GM11168 (cell line): ENCODE measurements around the gene MALRD1.

Source experiments
- in situ Hi-C: fragments of 300-500 bp; cut with MboI; formaldehyde crosslinking; loops from one replicate; pipeline ENCODE4 v1.12.0; 2022; ENCODE audit warnings: low sequenced_read_pairs; ENCODE audit not compliant: unreplicated experiment

MALRD1 gene

GRCh38 chr10:19048489-19048888, at the start of gene MALRD1:
MALRD1 (plus strand) TSS chr10:19048801; CDS start chr10:19048939, 138 bp downstream.
- in situ Hi-C loops: no loop called here

GRCh38 chr10:19003341-19003740, 45.3 kb upstream of the MALRD1 start:
- in situ Hi-C loops: no loop called here

GRCh38 chr10:19012111-19012510, 36.5 kb upstream of the MALRD1 start:
- in situ Hi-C loops: no loop called here

- in situ Hi-C loops: no loop called here
Measured at GRCh38 chr10:19014034-19014433, 34.6 kb upstream of the MALRD1 start.

- in situ Hi-C loops: no loop called here
Measured at GRCh38 chr10:19014498-19014897, 34.1 kb upstream of the MALRD1 start.

- in situ Hi-C loops: no loop called here
Measured at GRCh38 chr10:19017116-19017890, 31.3 kb upstream of the MALRD1 start.

- in situ Hi-C loops: no loop called here
Measured at GRCh38 chr10:19021162-19021561, 27.4 kb upstream of the MALRD1 start.

- in situ Hi-C loops: no loop called here
Measured at GRCh38 chr10:19024611-19025010, 24.0 kb upstream of the MALRD1 start.

GRCh38 chr10:19031763-19032162, 16.8 kb upstream of the MALRD1 start:
- in situ Hi-C loops: no loop called here

- in situ Hi-C loops: no loop called here
Measured at GRCh38 chr10:19033741-19034140, 14.9 kb upstream of the MALRD1 start.

GRCh38 chr10:19041171-19041570, 7.4 kb upstream of the MALRD1 start:
- in situ Hi-C loops: no loop called here

- in situ Hi-C loops: no loop called here
Measured at GRCh38 chr10:19043431-19043830, 5.2 kb upstream of the MALRD1 start.

- in situ Hi-C loops: no loop called here
Measured at GRCh38 chr10:19046679-19047078, 1.9 kb upstream of the MALRD1 start.

GRCh38 chr10:19048891-19049290, 290 bp downstream of the MALRD1 start:
- in situ Hi-C loops: no loop called here

- in situ Hi-C loops: no loop called here
Measured at GRCh38 chr10:19049567-19049966, 966 bp downstream of the MALRD1 start.

- in situ Hi-C loops: no loop called here
Measured at GRCh38 chr10:19054289-19054835, 5.8 kb downstream of the MALRD1 start.

- in situ Hi-C loops: no loop called here
Measured at GRCh38 chr10:19058046-19058445, 9.4 kb downstream of the MALRD1 start.

GRCh38 chr10:19063986-19064385, 15.4 kb downstream of the MALRD1 start:
- in situ Hi-C loops: no loop called here

- in situ Hi-C loops: no loop called here
Measured at GRCh38 chr10:19071946-19072345, 23.3 kb downstream of the MALRD1 start.

GRCh38 chr10:19077276-19077675, 28.7 kb downstream of the MALRD1 start:
- in situ Hi-C loops: no loop called here

GRCh38 chr10:19096501-19097073, 48.0 kb downstream of the MALRD1 start:
- in situ Hi-C loops: no loop called here

- in situ Hi-C loops: no loop called here
Measured at GRCh38 chr10:19097151-19097550, 48.5 kb downstream of the MALRD1 start.
